HG02970 (cell line): ENCODE measurements around the gene MEGF11.

Experiments
- ATAC-seq: cut with Tn5 transposase; IDR thresholded peaks from one replicate; pipeline ENCODE4 v1.9.1; 2021; ENCODE audit warnings: mild to moderate bottlenecking, moderate library complexity, moderate number of reproducible peaks; ENCODE audit not compliant: unreplicated experiment, low FRiP score

MEGF11 gene

GRCh38 chr15:66100761-66101160 is 152.8 kb downstream of the MEGF11 start:
- ATAC-seq: no peak

- ATAC-seq: no peak
Observed at GRCh38 chr15:66099950-66100671, 153.4 kb downstream of the MEGF11 start.

- ATAC-seq: no peak
Observed at GRCh38 chr15:66098022-66098363, 155.6 kb downstream of the MEGF11 start.

GRCh38 chr15:66097151-66098021 is 156.2 kb downstream of the MEGF11 start:
- ATAC-seq: no peak

GRCh38 chr15:66096688-66097058 is 156.9 kb downstream of the MEGF11 start:
- ATAC-seq: no peak

GRCh38 chr15:66095871-66096687 is 157.5 kb downstream of the MEGF11 start:
- no peak for ATAC-seq

GRCh38 chr15:66094331-66094730 is 159.2 kb downstream of the MEGF11 start:
- no peak for ATAC-seq

GRCh38 chr15:66092053-66093016 is 161.2 kb downstream of the MEGF11 start:
- ATAC-seq: no peak

- ATAC-seq: no peak
Observed at GRCh38 chr15:66089509-66089908, 164.0 kb downstream of the MEGF11 start.

- no peak for ATAC-seq
Observed at GRCh38 chr15:66089049-66089448, 164.5 kb downstream of the MEGF11 start.

GRCh38 chr15:66085128-66085527 is 168.4 kb downstream of the MEGF11 start:
- no peak for ATAC-seq

GRCh38 chr15:66084704-66085103 is 168.8 kb downstream of the MEGF11 start:
- no peak for ATAC-seq

GRCh38 chr15:66080717-66081398 is 172.7 kb downstream of the MEGF11 start:
- ATAC-seq: no peak

GRCh38 chr15:66078929-66079275 is 174.6 kb downstream of the MEGF11 start:
- ATAC-seq: no peak

- no peak for ATAC-seq
Observed at GRCh38 chr15:66078196-66078928, 175.2 kb downstream of the MEGF11 start.

GRCh38 chr15:66077320-66077663 is 176.3 kb downstream of the MEGF11 start:
- no peak for ATAC-seq

- ATAC-seq: no peak
Observed at GRCh38 chr15:66076591-66077319, 176.8 kb downstream of the MEGF11 start.

- ATAC-seq: no peak
Observed at GRCh38 chr15:66075947-66076346, 177.6 kb downstream of the MEGF11 start.
